Hindlimb muscle (tissue), 1 donor: ENCODE data around the gene IER3IP1. TPM values are rescaled to one million over a fixed set of nuclear protein-coding genes. Genes with fewer than 3 reads are reported as not detected.

ENCODE experiments used
- polyA plus RNA-seq: library from polyadenylated mRNA; unstranded; fragments of 120-200 nt; gene quantifications from one replicate; pipeline ENCODE4 v1.2.1, GENCODE V29; 2013; ENCODE audit not compliant: insufficient read length

IER3IP1 gene
- polyA plus RNA-seq, 1 donor = 17.2 TPM

Other genes starting within 250 kb of the IER3IP1 start
- gene ELOA2, start 140.7 kb downstream of the IER3IP1 start, polyA plus RNA-seq = not detected
- gene HDHD2, start 25.9 kb downstream of the IER3IP1 start, polyA plus RNA-seq = 18.9 TPM
- not detected for gene SKOR2, start 75.3 kb upstream of the IER3IP1 start, polyA plus RNA-seq